Mesenchymal stem cell (in vitro differentiated cells and primary cell): Measurements from ENCODE around the gene NFASC. TPM values are rescaled to one million over a fixed set of nuclear protein-coding genes. Genes with fewer than 3 reads are reported as not detected.

Experiments
- DNase-seq: peaks from one replicate; pipeline ENCODE4 v3.0.0-alpha.2; 2013
- H2AFZ ChIP-seq: one replicate; pipeline ENCODE4 v1.6.1; 2013; ENCODE audit warnings: low read depth, mild to moderate bottlenecking, control low read depth, inconsistent platforms, low read length, moderate library complexity
- H2AK5ac ChIP-seq: 2 replicates; pipeline ENCODE4 v1.6.1; 2013; ENCODE audit warnings: low read length, moderate library complexity, mild to moderate bottlenecking, inconsistent platforms; ENCODE audit not compliant: severe bottlenecking
- H2BK120ac ChIP-seq: one replicate; pipeline ENCODE4 v1.6.1; 2013; ENCODE audit warnings: low read depth, mild to moderate bottlenecking, inconsistent platforms, low read length, moderate library complexity
- H2BK12ac ChIP-seq, 2 experiments: one replicate each; pipeline ENCODE4 v1.6.1; 2013; ENCODE audit warnings: inconsistent platforms in 2 of 2, low read length in 2 of 2, mild to moderate bottlenecking in 2 of 2, moderate library complexity in 2 of 2, control low read depth in 1 of 2
- H2BK15ac ChIP-seq: one replicate; pipeline ENCODE4 v1.6.1; 2013; ENCODE audit warnings: mild to moderate bottlenecking, low read depth, inconsistent platforms; ENCODE audit not compliant: poor library complexity, severe bottlenecking
- H2BK5ac ChIP-seq: 2 replicates; pipeline ENCODE4 v1.6.1; 2013; ENCODE audit warnings: low read depth, mild to moderate bottlenecking, low read length, control low read depth, inconsistent platforms; ENCODE audit not compliant: poor library complexity, severe bottlenecking
- H3K14ac ChIP-seq, 2 experiments: one replicate each; pipeline ENCODE4 v1.6.1; 2013; ENCODE audit warnings: inconsistent platforms in 2 of 2, low read length in 2 of 2, control low read depth in 1 of 2, mild to moderate bottlenecking in 1 of 2, moderate library complexity in 1 of 2
- H3K18ac ChIP-seq, 2 experiments: one replicate each; pipeline ENCODE4 v1.6.1; 2013; ENCODE audit warnings: inconsistent platforms in 2 of 2, low read length in 2 of 2, control low read depth in 1 of 2, low read depth in 1 of 2, mild to moderate bottlenecking in 1 of 2
- H3K23ac ChIP-seq, 2 experiments: one replicate each; pipeline ENCODE4 v1.6.1; 2013; ENCODE audit warnings: inconsistent platforms in 2 of 2, low read length in 2 of 2, mild to moderate bottlenecking in 2 of 2, moderate library complexity in 2 of 2, control low read depth in 1 of 2
- H3K27ac ChIP-seq: 2 replicates; pipeline ENCODE4 v1.5.1; 2013; ENCODE audit warnings: mild to moderate bottlenecking, moderate library complexity, low read length, control low read depth, inconsistent platforms; ENCODE audit not compliant: poor library complexity, severe bottlenecking
- H3K27me3 ChIP-seq, 2 experiments: 2 replicates each; pipeline versions ENCODE4 v1.6.1 to v1.7.0; 2013; ENCODE audit warnings: low read length in 2 of 2, mild to moderate bottlenecking in 2 of 2, moderate library complexity in 2 of 2, control low read depth in 1 of 2, inconsistent platforms in 1 of 2; ENCODE audit not compliant: control insufficient read depth in 1 of 2, insufficient read depth in 1 of 2
- H3K36me3 ChIP-seq, 2 experiments: 2 replicates each; pipeline versions ENCODE4 v1.6.1 to v1.7.0; 2013; ENCODE audit warnings: low read length in 2 of 2, control low read depth in 1 of 2, inconsistent platforms in 1 of 2, low read depth in 1 of 2, mild to moderate bottlenecking in 1 of 2; ENCODE audit not compliant: insufficient read depth in 2 of 2, control insufficient read depth in 1 of 2
- H3K4ac ChIP-seq, 2 experiments: one replicate each; pipeline ENCODE4 v1.6.1; 2013; ENCODE audit warnings: inconsistent platforms in 2 of 2, low read length in 2 of 2, mild to moderate bottlenecking in 2 of 2, moderate library complexity in 2 of 2, control low read depth in 1 of 2, low read depth in 1 of 2
- H3K4me1 ChIP-seq: 2 replicates; pipeline ENCODE4 v1.6.1; 2013; ENCODE audit warnings: low read depth, low read length, control low read depth; ENCODE audit not compliant: control insufficient read depth, insufficient read depth
- H3K4me2 ChIP-seq: 2 replicates; pipeline ENCODE4 v1.6.1; 2013; ENCODE audit warnings: low read length, mild to moderate bottlenecking, inconsistent platforms; ENCODE audit not compliant: poor library complexity, severe bottlenecking
- H3K4me3 ChIP-seq, 2 experiments: 2 replicates each; pipeline versions ENCODE4 v1.5.1 to v1.7.0; 2013; ENCODE audit warnings: low read length in 2 of 2, mild to moderate bottlenecking in 2 of 2, control low read depth in 1 of 2, low read depth in 1 of 2; ENCODE audit not compliant: insufficient read depth in 1 of 2
- H3K79me1 ChIP-seq: replicated peaks from 2 replicates; pipeline ENCODE4 v1.6.1; 2013; ENCODE audit warnings: mild to moderate bottlenecking, control low read depth, low read length, inconsistent platforms; ENCODE audit not compliant: poor library complexity, severe bottlenecking
- H3K9ac ChIP-seq: 2 replicates; pipeline ENCODE4 v1.7.0; 2013; ENCODE audit warnings: mild to moderate bottlenecking, low read length, moderate library complexity
- H3K9me3 ChIP-seq: 2 replicates; pipeline ENCODE4 v1.7.0; 2013; ENCODE audit warnings: mild to moderate bottlenecking, low read length; ENCODE audit not compliant: control insufficient read depth
- H4K8ac ChIP-seq: one replicate; pipeline ENCODE4 v1.6.1; 2013; ENCODE audit warnings: inconsistent platforms, mild to moderate bottlenecking, low read length, moderate library complexity
- H4K91ac ChIP-seq: one replicate; pipeline ENCODE4 v1.6.1; 2013; ENCODE audit warnings: mild to moderate bottlenecking, low read length, inconsistent platforms
- WGBS: methylation state at CpG from one replicate; pipeline ENCODE4 v1.1.7; 2013; ENCODE audit warnings: mixed read lengths; 5-methylcytosine and 5-hydroxymethylcytosine counted together
- polyA plus RNA-seq, 2 experiments: library from polyadenylated mRNA; stranded (reverse); fragments of 200-250 nt; gene quantifications; one replicate each; pipeline ENCODE4 v1.2.3, GENCODE V29; 2013

Gene NFASC
- 0.07 TPM for polyA plus RNA-seq (2013, experiment 1 of 2)
- polyA plus RNA-seq (2013, experiment 2 of 2), result 0.03 TPM

DNA sequence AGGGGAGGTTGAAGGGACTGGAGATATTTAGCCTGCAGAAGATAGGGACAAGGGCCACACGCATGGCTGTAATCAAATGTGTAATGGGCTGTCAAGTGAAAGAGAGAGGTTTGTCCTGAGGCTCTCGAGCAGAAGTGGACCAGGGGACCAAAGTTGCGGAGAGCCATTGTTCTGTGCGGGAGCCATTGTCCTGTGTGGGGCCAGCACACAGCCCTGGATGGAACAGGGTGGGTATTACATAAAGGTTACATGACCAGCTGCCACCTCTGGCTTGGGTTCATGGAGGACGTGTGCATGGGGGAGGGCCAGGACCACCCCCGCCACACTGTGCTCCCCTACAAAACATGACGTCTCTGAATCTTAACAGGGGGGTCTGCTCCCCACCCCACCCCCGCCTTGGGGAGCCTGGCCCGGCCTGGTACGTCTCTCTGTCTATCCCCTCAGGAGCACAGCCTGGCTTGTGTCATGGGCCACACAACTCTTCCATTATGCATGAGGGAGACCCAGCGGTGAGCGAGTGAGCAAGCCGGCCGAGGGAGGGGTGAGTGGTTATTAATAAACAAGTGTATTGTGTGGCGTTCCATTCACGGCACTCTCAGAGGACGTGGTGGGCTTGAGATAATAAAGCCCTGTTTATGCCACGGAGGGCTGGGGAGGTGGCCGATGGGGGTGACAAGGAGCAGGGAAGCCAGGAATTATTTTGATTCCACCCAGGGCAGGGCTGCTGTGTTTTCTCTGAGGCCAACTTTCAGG, at the start of gene NFASC:
TSS of gene NFASC (plus strand) at position 703 of the 753 bp plus-strand sequence. CDS start 73,454 bp downstream, outside the sequence.
- DNase-seq, result no peak
- no peak within 1 kb of the TSS for H2BK120ac ChIP-seq
- H3K14ac ChIP-seq, result no peak within 1 kb of the TSS
- H3K4me2 ChIP-seq, result no peak within 1 kb of the TSS
- no peak within 1 kb of the TSS for H2AFZ ChIP-seq
- no peak within 1 kb of the TSS for H3K18ac ChIP-seq
- no peaks in the 10 kb centered on the region for H3K36me3 ChIP-seq
- H3K4ac ChIP-seq, result no peak within 1 kb of the TSS
- no peak within 1 kb of the TSS for H3K27ac ChIP-seq
- H2BK15ac ChIP-seq, result no peak within 1 kb of the TSS
- H2BK5ac ChIP-seq, result no peak within 1 kb of the TSS
- no peaks in the 10 kb centered on the region for H3K4me1 ChIP-seq
- H4K8ac ChIP-seq, result no peak within 1 kb of the TSS
- no peak within 1 kb of the TSS for H2BK12ac ChIP-seq
- H4K91ac ChIP-seq, result no peak within 1 kb of the TSS
- no peaks in the 10 kb centered on the region for H3K9me3 ChIP-seq
- H3K27me3 ChIP-seq, result peaks cover 0 to 18% of the 10 kb centered on the region in 2 experiments
- no peaks in the 10 kb centered on the region for H3K79me1 ChIP-seq
- no peak within 1 kb of the TSS for H2AK5ac ChIP-seq
- no peak within 1 kb of the TSS for H3K4me3 ChIP-seq
- no peak within 1 kb of the TSS for H3K23ac ChIP-seq
- H3K9ac ChIP-seq, result no peak within 1 kb of the TSS
- 89% methylated on average over 19 of the region's 19 CpGs for WGBS

DNA sequence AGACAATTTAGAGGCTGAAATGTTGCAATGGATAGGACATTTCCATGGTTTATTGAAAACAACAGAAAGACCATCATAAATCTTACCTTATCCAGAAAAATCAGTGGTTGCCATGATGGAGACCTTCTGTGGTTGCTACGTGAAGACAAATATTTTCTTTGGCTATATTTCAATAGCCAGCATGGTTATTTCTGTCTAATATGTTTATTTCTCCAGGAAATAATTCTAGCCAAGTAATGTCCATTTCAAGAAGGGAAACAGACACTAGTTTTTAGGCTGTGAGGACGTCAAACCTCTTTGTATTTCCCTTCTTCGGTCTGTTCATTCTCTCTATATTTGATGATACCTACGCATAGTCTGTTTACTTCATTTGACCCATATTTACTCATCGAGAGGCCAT, 49.2 kb upstream of the NFASC start:
- Histone ChIP-seq H3K14ac (no peak overlapping the region), H3K36me3 (no peaks in the 10 kb centered on the region), H4K8ac (no peak overlapping the region), H3K27ac (no peak overlapping the region), H2BK15ac (no peak overlapping the region), H3K18ac (no peak overlapping the region), H2AK5ac (no peak overlapping the region), H3K79me1 (no peaks in the 10 kb centered on the region), H3K27me3 (peaks cover 32 to 52% of the 10 kb centered on the region in 2 experiments), H2AFZ (no peak overlapping the region), H3K4me2 (no peak overlapping the region), H3K9me3 (no peaks in the 10 kb centered on the region), H3K23ac (no peak overlapping the region), H3K4me3 (no peak overlapping the region), H3K4me1 (no peaks in the 10 kb centered on the region), H2BK12ac (no peak overlapping the region), H3K9ac (no peak overlapping the region), H2BK5ac (no peak overlapping the region), H3K4ac (no peak overlapping the region), H4K91ac (no peak overlapping the region), H2BK120ac (no peak overlapping the region)
- 86% methylated on average over 4 of the region's 5 CpGs for WGBS
- DNase-seq, result no peak

- Histone ChIP-seq H3K9ac (no peak overlapping the region), H4K91ac (no peak overlapping the region), H3K9me3 (no peaks in the 10 kb centered on the region), H2BK15ac (no peak overlapping the region), H3K27ac (no peak overlapping the region), H3K4me1 (no peaks in the 10 kb centered on the region), H4K8ac (no peak overlapping the region), H3K18ac (no peak overlapping the region), H3K27me3 (peaks cover 37 to 48% of the 10 kb centered on the region in 2 experiments), H2BK12ac (no peak overlapping the region), H2BK5ac (no peak overlapping the region), H2AK5ac (no peak overlapping the region), H2AFZ (no peak overlapping the region), H3K23ac (no peak overlapping the region), H2BK120ac (no peak overlapping the region), H3K4me3 (no peak overlapping the region), H3K14ac (no peak overlapping the region), H3K79me1 (no peaks in the 10 kb centered on the region), H3K36me3 (no peaks in the 10 kb centered on the region), H3K4me2 (no peak overlapping the region), H3K4ac (no peak overlapping the region)
- 96% methylated on average over 4 of the region's 4 CpGs for WGBS
- no peak for DNase-seq
Measured at GRCh38 chr1:204821924-204822323, 48.7 kb upstream of the NFASC start.

GRCh38 chr1:204826970-204827369, 43.7 kb upstream of the NFASC start:
- no peak for DNase-seq
- Histone ChIP-seq H3K79me1 (no peaks in the 10 kb centered on the region), H2BK15ac (no peak overlapping the region), H3K18ac (no peak overlapping the region), H3K9ac (no peak overlapping the region), H3K4me3 (no peak overlapping the region), H3K4me2 (no peak overlapping the region), H4K91ac (no peak overlapping the region), H3K27me3 (peaks cover 33 to 72% of the 10 kb centered on the region in 2 experiments), H4K8ac (no peak overlapping the region), H3K23ac (no peak overlapping the region), H3K4ac (no peak overlapping the region), H2AK5ac (no peak overlapping the region), H3K4me1 (peaks cover 6% of the 10 kb centered on the region), H3K14ac (no peak overlapping the region), H3K27ac (no peak overlapping the region), H3K9me3 (no peaks in the 10 kb centered on the region), H2BK12ac (no peak overlapping the region), H2BK120ac (no peak overlapping the region), H2AFZ (no peak overlapping the region), H3K36me3 (no peaks in the 10 kb centered on the region), H2BK5ac (no peak overlapping the region)
- 48% methylated on average over 3 of the region's 4 CpGs for WGBS
